Placental epithelial cell (primary cell): ENCODE data around the gene GRK2. TPM values are rescaled to one million over a fixed set of nuclear protein-coding genes. Genes with fewer than 3 reads are reported as not detected.

Source experiments
- total RNA-seq: library from RNA; depleted of rRNA; stranded (reverse); fragments of >200 nt; gene quantifications from 2 replicates; pipeline ENCODE4 v1.2.3, GENCODE V29; 2012

The GRK2 gene
- 27.5 and 40.4 TPM in 2 replicates for total RNA-seq

GRCh38 chr11:67266449-67267187 is at the start of gene GRK2:
Gene GRK2 (plus strand): TSS chr11:67266473. CDS start chr11:67266700, 227 bp downstream.

GRCh38 chr11:67289226-67289650 is 23.0 kb downstream of the GRK2 start, which contains the start of gene ANKRD13D:
Gene ANKRD13D (plus strand): TSS chr11:67289303. CDS start chr11:67289461, 158 bp downstream.

GRCh38 chr11:67303132-67303834 is 37.0 kb downstream of the GRK2 start, which contains the start of gene SSH3:
Gene SSH3 (plus strand): TSS chr11:67303530. CDS start chr11:67303626, 96 bp downstream.

Other genes starting within 250 kb of the GRK2 start
- not detected in 2 replicates for gene SYT12, start 243.3 kb upstream of the GRK2 start, total RNA-seq
- gene RHOD, start 209.6 kb upstream of the GRK2 start, total RNA-seq, result 51.4 and 158 TPM in 2 replicates
- gene KDM2A, start 147.2 kb upstream of the GRK2 start, total RNA-seq, result 77.6 and 89.1 TPM in 2 replicates
- 28.1 and 42.4 TPM in 2 replicates for gene ANKRD13D, start 22.8 kb downstream of the GRK2 start, total RNA-seq
- 41.2 and 67.5 TPM in 2 replicates for gene SSH3, start 37.1 kb downstream of the GRK2 start, total RNA-seq
- 64.9 and 71.1 TPM in 2 replicates for gene POLD4, start 87.1 kb downstream of the GRK2 start, total RNA-seq
- gene CLCF1, start 107.1 kb downstream of the GRK2 start, total RNA-seq, result 17.8 and 22.8 TPM in 2 replicates
- 10.7 and 18.8 TPM in 2 replicates for gene RAD9A, start 125.5 kb downstream of the GRK2 start, total RNA-seq
- 223 and 479 TPM in 2 replicates for gene PPP1CA, start 135.4 kb downstream of the GRK2 start, total RNA-seq
- gene TBC1D10C, start 137.6 kb downstream of the GRK2 start, total RNA-seq, result under 0.01 TPM in 1 of 2 replicates, not detected in the other
- under 0.01 TPM in 1 of 2 replicates, not detected in the other for gene CARNS1, start 149.2 kb downstream of the GRK2 start, total RNA-seq
- gene RPS6KB2, start 162.0 kb downstream of the GRK2 start, total RNA-seq, result 55.4 and 121 TPM in 2 replicates
- 1.5 and 1.6 TPM in 2 replicates for gene PTPRCAP, start 171.2 kb downstream of the GRK2 start, total RNA-seq
- gene CORO1B, start 177.0 kb downstream of the GRK2 start, total RNA-seq, result 135 and 136 TPM in 2 replicates
- not detected in 2 replicates for gene GPR152, start 186.3 kb downstream of the GRK2 start, total RNA-seq
- gene CABP4, start 188.9 kb downstream of the GRK2 start, total RNA-seq, result not detected in 2 replicates
- gene TMEM134, start 202.8 kb downstream of the GRK2 start, total RNA-seq, result 27.5 and 62.4 TPM in 2 replicates
- gene AIP, start 216.6 kb downstream of the GRK2 start, total RNA-seq, result 69.5 and 122 TPM in 2 replicates
- 42.4 and 45.5 TPM in 2 replicates for gene PITPNM1, start 238.9 kb downstream of the GRK2 start, total RNA-seq
- gene CDK2AP2, start 241.7 kb downstream of the GRK2 start, total RNA-seq, result 19.6 and 52.8 TPM in 2 replicates